Esophagus (tissue), 2 donors: ENCODE results near the gene ACVR1B. TPM values are rescaled to one million over a fixed set of nuclear protein-coding genes. Genes with fewer than 3 reads are reported as not detected.

Experiments
- H3K27ac ChIP-seq, 2 donors: one replicate each; pipeline ENCODE4 v1.5.1; 2013; ENCODE audit warnings: low read depth in 2 of 2, mild to moderate bottlenecking in 2 of 2, inconsistent platforms in 1 of 2, low read length in 1 of 2, moderate library complexity in 1 of 2
- H3K27me3 ChIP-seq, 2 donors: one replicate each; pipeline ENCODE4 v1.6.1; 2013; ENCODE audit warnings: low read length in 2 of 2, control low read depth in 1 of 2, mild to moderate bottlenecking in 1 of 2; ENCODE audit not compliant: insufficient read depth in 2 of 2, control insufficient read depth in 1 of 2
- H3K36me3 ChIP-seq, 2 donors: one replicate each; pipeline ENCODE4 v1.6.1; 2013; ENCODE audit warnings: low read length in 1 of 2; ENCODE audit not compliant: control insufficient read depth in 2 of 2, insufficient read depth in 2 of 2
- H3K4me1 ChIP-seq, 2 donors: one replicate each; pipeline ENCODE4 v1.6.1; 2013; ENCODE audit warnings: low read length in 1 of 2; ENCODE audit not compliant: control insufficient read depth in 2 of 2, insufficient read depth in 2 of 2
- H3K4me3 ChIP-seq, 2 donors: one replicate each; pipeline ENCODE4 v1.5.1; 2013; ENCODE audit warnings: low read length in 2 of 2, mild to moderate bottlenecking in 2 of 2, low read depth in 1 of 2, moderate library complexity in 1 of 2
- H3K9me3 ChIP-seq, 2 donors: one replicate each; pipeline ENCODE4 v1.6.1; 2013; ENCODE audit warnings: mild to moderate bottlenecking in 2 of 2, low read depth in 1 of 2, low read length in 1 of 2, moderate library complexity in 1 of 2; ENCODE audit not compliant: control insufficient read depth in 2 of 2, insufficient read depth in 1 of 2
- WGBS, 2 donors: extraction: QIAGEN DNeasy Blood & Tissue Kit; methylation state at CpG; one replicate each; pipeline ENCODE4 v1.1.7; 2013; 5-methylcytosine and 5-hydroxymethylcytosine counted together
- polyA plus RNA-seq, 2 donors: library from polyadenylated mRNA; stranded (reverse); fragments of 200-250 nt; gene quantifications; one replicate each; pipeline ENCODE4 v1.2.3, GENCODE V29; 2013
- donor health status: healthy with polysubstance abuse.
- donor health status: Bipolar disorder and iron deficiency.

The ACVR1B gene
- polyA plus RNA-seq, 2 donors = 11.6 to 12.4 TPM

DNA sequence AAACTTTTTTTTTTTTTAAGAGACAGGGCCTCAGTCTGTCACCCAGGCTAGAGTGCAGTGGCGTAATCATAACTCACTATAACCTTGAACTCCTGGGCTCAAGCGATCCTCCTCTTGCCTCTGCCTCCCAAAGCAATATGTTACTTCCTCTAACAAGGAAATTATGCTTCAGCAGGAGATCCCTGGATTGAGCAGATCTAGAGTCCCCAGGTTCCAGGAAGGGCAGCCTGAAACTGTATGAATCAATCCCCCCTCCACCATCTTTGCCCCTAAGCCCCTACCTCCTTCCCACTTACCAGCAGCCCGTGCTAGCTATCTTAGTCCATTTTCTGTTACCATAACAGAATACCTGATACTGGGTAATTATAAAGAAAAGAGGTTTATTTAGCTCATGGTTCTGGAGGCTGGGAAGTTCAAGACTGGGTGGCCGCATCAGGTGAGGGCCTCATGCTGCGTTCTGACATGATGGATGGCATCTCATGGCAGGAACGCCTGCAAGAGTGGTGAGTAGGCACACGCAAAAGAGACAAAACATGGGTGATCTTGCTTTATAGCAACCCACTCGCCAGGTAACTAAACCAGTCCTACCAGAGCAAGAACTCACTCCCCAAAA, 60.2 kb downstream of the ACVR1B start:
- H3K27me3 ChIP-seq = peaks cover 0 to 3% of the 10 kb centered on the region in 2 donors
- WGBS, 2 donors = 88 to 92% methylated on average over 8 of the region's 8 CpGs
- peaks cover 0 to 6% of the 10 kb centered on the region in 2 donors for H3K4me1 ChIP-seq
- H3K4me3 ChIP-seq = no peak overlapping the region
- H3K27ac ChIP-seq = no peak overlapping the region
- H3K9me3 ChIP-seq = no peaks in the 10 kb centered on the region
- H3K36me3 ChIP-seq = peaks cover 0 to 7% of the 10 kb centered on the region in 2 donors

DNA sequence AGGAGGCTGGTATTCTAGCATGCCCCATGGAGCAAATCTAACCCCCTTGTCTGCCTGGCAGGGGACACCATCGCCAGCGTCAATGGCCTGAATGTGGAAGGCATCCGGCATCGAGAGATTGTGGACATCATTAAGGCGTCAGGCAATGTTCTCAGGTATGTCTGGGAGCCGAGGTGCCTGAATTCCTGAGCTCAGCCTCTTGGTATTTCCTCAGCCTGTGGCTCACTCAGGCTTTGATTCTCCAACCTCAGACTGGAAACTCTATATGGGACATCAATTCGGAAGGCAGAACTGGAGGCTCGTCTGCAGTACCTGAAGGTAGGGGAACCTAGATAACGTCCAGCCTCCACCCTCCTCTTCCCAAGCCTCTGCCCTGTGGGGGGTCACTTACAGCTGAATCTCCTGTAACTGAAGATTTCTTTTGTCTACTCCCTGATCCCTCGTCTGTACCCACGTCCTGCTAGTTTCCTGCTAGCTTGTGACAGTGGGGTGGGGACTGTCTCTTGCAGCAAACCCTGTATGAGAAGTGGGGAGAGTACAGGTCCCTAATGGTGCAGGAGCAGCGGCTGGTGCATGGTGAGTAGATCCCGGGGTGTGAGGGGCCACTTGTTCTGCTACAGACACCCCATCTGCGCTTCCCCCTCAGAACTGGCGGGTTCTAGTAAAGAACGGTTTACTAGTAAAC, 62.3 kb downstream of the ACVR1B start:
- Histone ChIP-seq H3K27me3 (no peaks in the 10 kb centered on the region), H3K4me3 (no peak overlapping the region), H3K36me3 (peaks cover 0 to 7% of the 10 kb centered on the region in 2 donors), H3K4me1 (peaks cover 0 to 3% of the 10 kb centered on the region in 2 donors), H3K9me3 (no peaks in the 10 kb centered on the region), H3K27ac (no peak overlapping the region)
- 86 to 91% methylated on average over 16 of the region's 16 CpGs for WGBS, 2 donors

DNA sequence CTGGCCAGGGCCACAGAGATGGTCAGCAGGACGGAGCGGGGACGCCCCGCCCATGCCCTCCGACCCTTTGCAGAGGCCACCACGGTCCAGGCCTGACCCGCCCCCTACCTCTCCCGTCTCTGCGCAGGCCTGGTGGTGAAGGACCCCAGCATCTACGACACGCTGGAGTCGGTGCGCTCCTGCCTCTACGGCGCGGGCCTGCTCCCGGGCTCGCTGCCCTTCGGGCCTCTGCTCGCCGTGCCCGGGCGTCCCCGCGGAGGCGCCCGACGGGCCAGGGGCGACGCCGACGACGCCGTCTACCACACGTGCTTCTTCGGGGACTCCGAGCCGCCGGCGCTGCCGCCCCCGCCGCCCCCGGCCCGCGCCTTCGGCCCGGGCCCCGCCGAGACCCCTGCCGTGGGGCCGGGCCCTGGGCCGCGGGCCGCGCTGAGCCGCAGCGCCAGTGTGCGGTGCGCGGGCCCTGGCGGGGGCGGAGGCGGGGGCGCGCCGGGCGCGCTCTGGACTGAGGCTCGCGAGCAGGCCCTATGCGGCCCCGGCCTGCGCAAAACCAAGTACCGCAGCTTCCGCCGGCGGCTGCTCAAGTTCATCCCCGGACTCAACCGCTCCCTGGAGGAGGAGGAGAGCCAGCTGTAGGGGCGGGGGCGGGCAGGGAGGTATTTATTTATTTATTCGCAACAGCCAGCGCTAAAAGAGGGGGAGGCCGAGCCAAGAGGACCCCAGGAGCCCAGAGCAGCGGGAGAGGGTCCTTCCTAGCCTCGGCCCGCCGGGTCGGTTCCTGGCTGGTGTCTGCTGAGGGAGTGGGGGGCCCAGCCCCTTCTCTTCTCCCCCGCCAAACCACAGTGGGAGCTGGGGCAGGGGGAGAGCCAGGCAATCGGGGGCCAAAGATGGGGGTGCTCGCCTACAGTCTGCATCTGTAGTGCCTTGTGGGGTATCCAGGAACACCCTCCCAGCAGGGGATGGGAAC, 63.4 kb downstream of the ACVR1B start:
- Histone ChIP-seq H3K4me1 (peaks cover 0 to 3% of the 10 kb centered on the region in 2 donors), H3K4me3 (no peak overlapping the region), H3K27ac (no peak overlapping the region), H3K27me3 (no peaks in the 10 kb centered on the region), H3K36me3 (peaks cover 0 to 7% of the 10 kb centered on the region in 2 donors), H3K9me3 (no peaks in the 10 kb centered on the region)
- WGBS, 2 donors = 72 to 82% methylated on average over 77 to 93 of the region's 93 CpGs

DNA sequence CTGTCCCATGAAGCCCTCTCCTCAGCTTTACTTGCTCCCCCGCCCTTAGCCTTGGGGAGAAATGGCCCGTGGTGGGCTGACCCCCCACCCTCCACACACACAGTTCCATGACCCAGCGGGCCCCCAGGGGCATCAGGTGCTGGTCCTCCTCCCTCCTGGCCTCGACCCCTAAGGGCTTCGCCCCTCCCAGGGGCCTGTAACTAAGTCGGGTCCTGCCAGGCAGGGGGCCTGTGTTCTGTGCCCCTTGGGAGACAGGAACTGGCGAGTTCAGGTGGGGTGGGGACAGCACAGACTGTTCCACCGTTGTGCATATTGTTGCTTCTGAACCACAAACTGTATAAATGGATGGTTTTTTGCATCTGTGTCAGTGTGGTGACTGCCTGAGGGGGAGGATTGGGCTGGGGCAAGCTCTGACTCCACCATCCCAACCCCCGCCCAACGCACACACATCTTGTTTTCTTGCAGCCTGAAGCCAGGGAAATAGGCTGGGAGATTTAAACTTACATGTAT, 64.1 kb downstream of the ACVR1B start:
- Histone ChIP-seq H3K27ac (no peak overlapping the region), H3K4me3 (no peak overlapping the region), H3K9me3 (no peaks in the 10 kb centered on the region), H3K36me3 (peaks cover 0 to 7% of the 10 kb centered on the region in 2 donors), H3K27me3 (no peaks in the 10 kb centered on the region), H3K4me1 (peaks cover 0 to 3% of the 10 kb centered on the region in 2 donors)
- 50 to 65% methylated on average over 9 to 10 of the region's 10 CpGs for WGBS, 2 donors

DNA sequence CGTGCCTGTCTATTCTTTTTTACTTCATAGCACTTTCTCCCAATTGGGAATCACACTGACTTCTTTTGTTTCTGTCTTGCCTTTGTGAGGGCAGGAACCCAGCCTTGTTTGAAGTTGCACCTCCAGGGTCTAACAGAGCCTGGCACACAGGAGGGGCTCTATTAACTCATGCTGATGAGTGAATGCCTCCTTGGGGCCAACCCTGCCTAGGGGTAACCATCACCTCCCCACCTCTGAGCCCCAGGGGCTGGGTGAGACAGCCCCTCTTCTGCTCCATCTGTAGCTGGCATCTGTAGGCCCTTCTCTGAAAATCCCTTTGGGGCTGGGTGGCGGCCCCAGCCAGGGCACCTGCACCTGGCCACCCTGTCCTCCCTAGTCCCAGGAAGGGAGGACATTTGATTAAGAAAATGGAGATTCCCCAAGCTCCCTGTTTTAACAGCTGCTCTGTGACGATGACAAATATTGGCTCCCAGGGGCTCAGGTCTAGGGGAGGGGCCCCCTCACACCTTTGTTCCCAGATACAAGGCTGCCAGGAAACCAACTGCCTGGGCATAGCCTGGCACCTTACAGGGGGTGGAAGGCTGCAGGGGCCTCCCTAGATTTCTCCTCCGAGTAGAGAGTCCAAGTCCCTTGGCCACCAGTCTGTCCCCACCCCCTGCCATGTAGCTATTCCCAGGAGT, 67.1 kb downstream of the ACVR1B start:
- peaks cover 0 to 3% of the 10 kb centered on the region in 2 donors for H3K4me1 ChIP-seq
- H3K27ac ChIP-seq = no peak overlapping the region
- H3K36me3 ChIP-seq = peaks cover 0 to 7% of the 10 kb centered on the region in 2 donors
- H3K9me3 ChIP-seq = no peaks in the 10 kb centered on the region
- WGBS, 2 donors = 58 to 67% methylated on average over 4 of the region's 4 CpGs
- H3K27me3 ChIP-seq = no peaks in the 10 kb centered on the region
- no peak overlapping the region for H3K4me3 ChIP-seq

DNA sequence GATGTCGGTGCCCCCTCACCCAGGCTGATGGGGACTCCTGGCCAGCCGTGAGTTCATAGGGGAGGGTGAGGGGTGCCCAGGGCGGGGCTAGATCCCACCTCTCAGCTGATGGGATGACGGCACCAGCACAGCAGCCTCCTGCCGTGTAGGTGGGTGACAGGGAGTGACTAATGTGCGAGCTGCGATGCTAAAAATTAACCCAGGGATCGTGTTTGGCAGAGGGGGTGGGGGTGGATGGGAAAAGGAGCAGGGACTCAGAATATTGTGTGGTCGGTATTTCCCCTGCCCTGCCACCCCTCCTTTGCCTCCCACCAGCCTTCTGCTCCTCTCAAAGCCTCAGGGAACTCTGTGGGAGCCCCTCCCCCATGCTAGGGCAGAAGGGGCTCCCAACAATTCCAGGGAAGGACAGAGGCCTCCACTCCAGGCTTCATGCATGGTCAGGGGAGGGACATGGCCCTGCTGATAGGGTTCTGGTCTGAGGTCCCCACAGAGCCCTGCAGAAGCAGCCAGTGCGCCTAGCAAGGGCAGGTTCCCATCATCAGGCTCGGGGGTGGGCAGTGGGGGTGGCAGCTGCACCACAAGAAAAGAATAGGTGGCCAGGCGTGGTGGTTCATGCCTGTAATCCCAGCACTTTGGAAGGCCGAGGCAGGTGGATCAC, 67.7 kb downstream of the ACVR1B start:
- Histone ChIP-seq H3K27me3 (no peaks in the 10 kb centered on the region), H3K9me3 (no peaks in the 10 kb centered on the region), H3K27ac (no peak overlapping the region), H3K4me1 (peaks cover 0 to 3% of the 10 kb centered on the region in 2 donors), H3K36me3 (peaks cover 0 to 2% of the 10 kb centered on the region in 2 donors), H3K4me3 (no peak overlapping the region)
- 65 to 68% methylated on average over 13 of the region's 13 CpGs for WGBS, 2 donors

DNA sequence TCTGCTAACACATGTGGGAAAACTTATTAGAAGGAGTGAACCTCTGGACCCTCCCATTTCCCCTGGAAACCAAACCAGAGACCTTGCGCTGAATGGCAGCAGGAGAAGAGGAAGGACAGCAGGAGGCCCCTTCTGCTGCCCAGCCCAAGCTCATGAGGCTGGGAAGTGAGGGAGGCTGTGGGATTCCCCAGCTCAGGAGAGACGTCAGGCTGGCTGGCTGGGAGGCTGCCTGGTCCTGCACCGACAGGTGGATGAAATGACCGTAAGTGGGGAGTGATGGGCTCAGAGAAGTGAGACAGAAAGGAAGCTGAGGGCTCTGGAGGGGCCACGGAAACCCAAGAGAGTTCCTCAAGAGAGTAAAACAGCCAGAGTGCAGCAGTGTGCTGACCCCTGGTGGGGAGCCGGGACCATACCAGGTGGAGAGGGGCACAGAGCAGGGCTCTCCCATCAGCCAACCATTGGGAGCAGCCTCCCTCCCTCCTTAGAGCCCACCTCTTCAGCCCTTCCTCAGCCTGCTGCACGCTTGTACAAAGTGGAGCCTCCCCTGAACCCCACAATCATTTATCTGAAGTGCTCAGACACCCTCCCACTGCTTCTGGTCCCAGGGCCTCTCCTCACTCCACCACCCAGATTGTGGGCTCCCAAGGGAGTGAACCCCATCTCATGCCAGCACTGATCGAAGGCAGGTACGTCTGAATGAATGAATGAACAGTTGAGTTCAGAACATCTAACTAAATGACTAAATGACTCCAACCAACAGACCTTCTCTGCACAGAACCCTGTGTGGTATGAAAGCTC, 69.2 kb downstream of the ACVR1B start:
- Histone ChIP-seq H3K27me3 (no peaks in the 10 kb centered on the region), H3K36me3 (no peaks in the 10 kb centered on the region), H3K4me1 (peaks cover under 1 to 3% of the 10 kb centered on the region in 2 donors), H3K4me3 (no peak overlapping the region), H3K9me3 (no peaks in the 10 kb centered on the region), H3K27ac (peak overlapping the region in 1 of 2 donors; percentile 2)
- WGBS, 2 donors = 34 to 36% methylated on average over 9 of the region's 9 CpGs

DNA sequence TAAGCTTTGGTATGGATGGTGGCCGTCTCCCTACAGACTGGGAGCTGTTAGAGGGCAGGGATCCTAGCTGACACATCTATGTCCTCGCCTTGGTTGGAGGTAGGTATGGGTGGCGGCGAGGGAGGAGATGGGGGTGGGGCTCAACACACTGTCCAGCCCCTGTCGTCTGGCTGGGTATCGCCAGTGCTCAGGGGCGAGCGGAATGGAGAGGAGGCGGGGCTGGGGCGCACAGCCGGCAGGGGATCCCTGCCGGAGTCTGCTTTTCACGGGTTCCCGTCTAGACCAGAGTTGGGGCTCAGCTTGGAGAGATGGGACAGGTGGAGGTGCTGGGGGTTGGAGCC, 71.3 kb downstream of the ACVR1B start:
- WGBS, 2 donors = 8 to 20% methylated on average over 14 of the region's 14 CpGs

More for the DNA sequence above, 71.3 kb downstream of the ACVR1B start:
- Histone ChIP-seq H3K9me3 (no peaks in the 10 kb centered on the region), H3K27ac (peak overlapping the region in 1 of 2 donors; percentile 37), H3K27me3 (no peaks in the 10 kb centered on the region), H3K4me1 (peaks cover 3% of the 10 kb centered on the region in 2 donors), H3K4me3 (peak overlapping the region; percentile 42 to 48), H3K36me3 (no peaks in the 10 kb centered on the region)
